HG02798 (cell line): Measurements from ENCODE around the gene PSMD3.
"Not testable (repeated sequence)": the region's sequence is repeated elsewhere in the genome, so short reads cannot be mapped to it uniquely, and the experiment has no call there.

ENCODE experiments used
- ATAC-seq: cut with Tn5 transposase; IDR thresholded peaks from one replicate; pipeline ENCODE4 v1.9.1; 2021; ENCODE audit warnings: mild to moderate bottlenecking; ENCODE audit not compliant: unreplicated experiment, poor library complexity

Gene PSMD3

GRCh38 chr17:39994448-39994847 lies 13.8 kb downstream of the PSMD3 start:
- ATAC-seq: no peak

- ATAC-seq: no peak
These were observed 14.8 kb downstream of the PSMD3 start for GRCh38 chr17:39995438-39995837.

GRCh38 chr17:39996162-39996561 lies 15.6 kb downstream of the PSMD3 start:
- ATAC-seq: no peak

GRCh38 chr17:39996800-39997199 lies 16.2 kb downstream of the PSMD3 start:
- ATAC-seq: no peak

GRCh38 chr17:39997543-39997942 lies 16.9 kb downstream of the PSMD3 start:
- ATAC-seq: no peak

- no peak for ATAC-seq
These were observed 18.5 kb downstream of the PSMD3 start for GRCh38 chr17:39999067-39999466.

GRCh38 chr17:40000161-40000560 lies 19.6 kb downstream of the PSMD3 start:
- ATAC-seq: no peak

GRCh38 chr17:40001335-40001734 lies 20.7 kb downstream of the PSMD3 start:
- ATAC-seq: not testable (repeated sequence)

- no peak for ATAC-seq
These were observed 23.5 kb downstream of the PSMD3 start for GRCh38 chr17:40004072-40004471.

- no peak for ATAC-seq
These were observed 24.1 kb downstream of the PSMD3 start for GRCh38 chr17:40004712-40005111.

- ATAC-seq: no peak
These were observed 24.9 kb downstream of the PSMD3 start for GRCh38 chr17:40005520-40005919.

- not testable (repeated sequence) for ATAC-seq
These were observed 30.4 kb downstream of the PSMD3 start for GRCh38 chr17:40010946-40011500.

GRCh38 chr17:40012017-40012647 lies 31.5 kb downstream of the PSMD3 start:
- not testable (repeated sequence) for ATAC-seq

GRCh38 chr17:40014375-40014980 lies 33.9 kb downstream of the PSMD3 start:
- no peak for ATAC-seq

- no peak for ATAC-seq
These were observed 34.7 kb downstream of the PSMD3 start, which contains the start of gene CSF3 for GRCh38 chr17:40015005-40015997. Gene CSF3 (plus strand): TSS chr17:40015440. CDS start chr17:40015475, 35 bp downstream.

GRCh38 chr17:40015998-40016985 lies 35.7 kb downstream of the PSMD3 start:
- ATAC-seq: no peak

- ATAC-seq: no peak
These were observed 36.9 kb downstream of the PSMD3 start for GRCh38 chr17:40017422-40018080.

- no peak for ATAC-seq
These were observed 37.9 kb downstream of the PSMD3 start for GRCh38 chr17:40018211-40019121.
